Erythroblast (primary cell): ENCODE results near the gene AK8.

Experiments used
- GATA1 ChIP-seq: IDR thresholded peaks from 2 replicates; pipeline ENCODE4 v1.6.1; 2011; ENCODE audit warnings: low read depth, mild to moderate bottlenecking, control low read depth, low read length, moderate library complexity
- POLR2A ChIP-seq: IDR thresholded peaks from 2 replicates; pipeline ENCODE4 v1.6.1; 2011; ENCODE audit warnings: mild to moderate bottlenecking, low read length

DNA sequence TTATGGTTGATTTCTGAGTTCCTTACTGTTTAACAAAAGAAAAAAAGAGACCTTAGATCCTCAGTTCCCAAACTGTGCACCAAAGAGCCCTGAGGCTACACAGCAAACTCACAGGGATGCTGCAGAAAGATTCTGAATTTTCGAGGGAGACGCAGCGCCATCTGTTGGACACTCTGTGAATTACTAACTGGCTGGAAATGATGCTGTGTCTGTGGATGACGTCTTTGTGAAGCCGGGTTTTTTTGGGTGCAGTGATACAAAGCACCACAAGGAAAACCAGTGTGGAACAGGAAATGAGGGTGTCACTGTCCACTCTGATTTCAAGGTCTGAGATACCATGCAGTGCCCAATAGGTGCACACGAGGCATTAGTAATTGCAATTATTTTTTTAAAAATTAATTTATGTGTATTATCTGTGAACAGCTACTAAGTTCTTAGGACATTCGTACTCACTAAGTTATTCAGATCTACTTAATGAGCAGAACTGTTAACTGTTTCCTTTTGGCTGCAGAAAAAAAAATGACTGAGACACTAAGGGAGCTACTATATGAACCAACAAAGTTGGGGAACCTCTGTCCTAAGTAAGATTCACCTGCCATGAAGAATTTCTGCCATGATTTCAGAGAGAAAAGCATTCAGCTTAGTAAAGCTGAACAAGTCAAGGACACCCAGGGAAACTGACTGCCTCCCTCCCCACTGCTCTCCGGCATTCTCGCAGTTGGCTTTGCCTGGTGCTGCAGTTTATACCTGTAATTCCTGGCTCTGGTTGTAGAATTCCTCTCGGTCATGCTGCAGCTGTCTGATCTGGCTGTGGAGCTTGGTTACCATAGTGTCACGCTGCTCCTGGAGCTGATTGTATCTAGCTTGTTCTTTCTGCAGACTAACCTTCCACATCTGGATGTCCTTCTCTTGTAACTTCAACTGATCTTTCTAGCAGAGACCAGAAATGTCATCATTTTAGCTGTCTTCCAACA, 24.1 kb upstream of the AK8 start:
- TF ChIP-seq POLR2A: no peak
- TF ChIP-seq GATA1: no peak
